HG02623 (cell line): Measurements from ENCODE around the gene EI24.
"Not testable (repeated sequence)": the region's sequence is repeated elsewhere in the genome, so short reads cannot be mapped to it uniquely, and the experiment has no call there.

ENCODE experiments used
- ATAC-seq: cut with Tn5 transposase; IDR thresholded peaks from one replicate; pipeline ENCODE4 v1.9.1; 2021; ENCODE audit warnings: moderate library complexity; ENCODE audit not compliant: unreplicated experiment

EI24 gene

DNA sequence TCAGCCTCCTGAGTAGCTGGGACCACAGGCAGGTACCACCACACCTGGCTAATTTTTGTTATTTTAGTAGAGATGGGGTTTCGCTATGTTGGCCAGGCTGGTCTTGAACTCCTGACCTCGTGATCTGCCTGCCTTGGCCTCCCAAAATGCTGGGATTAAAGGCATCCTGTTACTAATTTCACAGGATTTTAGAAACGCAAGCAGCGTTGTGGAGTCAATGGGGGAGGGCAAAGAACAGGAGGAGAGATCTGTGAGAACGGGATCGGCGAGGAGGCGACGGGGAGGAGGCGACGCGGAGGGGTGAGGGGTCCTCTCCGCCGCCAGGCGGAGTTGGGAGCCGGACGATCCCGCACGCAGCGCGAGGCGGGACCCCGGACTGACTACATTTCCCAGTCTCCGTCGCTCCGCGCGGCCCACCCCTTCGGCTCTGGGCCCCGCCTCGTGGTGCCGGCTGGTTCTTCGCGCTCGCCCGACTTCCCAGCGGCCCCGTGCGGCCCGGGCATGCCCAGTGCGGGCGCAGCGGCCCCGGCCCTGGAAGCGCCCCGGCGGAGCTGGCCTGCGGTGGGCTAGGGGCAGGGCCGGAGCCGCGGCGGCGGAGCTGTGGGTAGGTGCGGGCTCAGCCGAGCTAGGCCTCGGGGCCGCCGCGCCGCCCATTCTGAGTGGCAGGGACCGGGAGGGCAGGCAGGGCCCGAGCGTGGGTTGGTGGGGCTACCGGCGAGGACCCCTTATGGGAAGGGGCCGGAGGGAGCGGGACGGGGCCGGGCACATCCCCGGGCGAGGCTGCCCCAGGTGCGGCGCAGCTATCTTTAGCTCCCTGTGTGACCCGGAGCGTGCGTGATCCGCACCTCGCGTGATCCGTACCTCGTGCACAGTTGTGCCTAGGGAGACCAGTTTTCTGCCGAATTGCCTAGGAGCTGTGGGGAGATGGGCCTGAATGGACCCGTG lies at the start of gene EI24:
TSS of gene EI24 (plus strand) at position 508 of the 945 bp plus-strand sequence. CDS start 3,051 bp downstream, outside the sequence.
- ATAC-seq = peak; percentile 97

DNA sequence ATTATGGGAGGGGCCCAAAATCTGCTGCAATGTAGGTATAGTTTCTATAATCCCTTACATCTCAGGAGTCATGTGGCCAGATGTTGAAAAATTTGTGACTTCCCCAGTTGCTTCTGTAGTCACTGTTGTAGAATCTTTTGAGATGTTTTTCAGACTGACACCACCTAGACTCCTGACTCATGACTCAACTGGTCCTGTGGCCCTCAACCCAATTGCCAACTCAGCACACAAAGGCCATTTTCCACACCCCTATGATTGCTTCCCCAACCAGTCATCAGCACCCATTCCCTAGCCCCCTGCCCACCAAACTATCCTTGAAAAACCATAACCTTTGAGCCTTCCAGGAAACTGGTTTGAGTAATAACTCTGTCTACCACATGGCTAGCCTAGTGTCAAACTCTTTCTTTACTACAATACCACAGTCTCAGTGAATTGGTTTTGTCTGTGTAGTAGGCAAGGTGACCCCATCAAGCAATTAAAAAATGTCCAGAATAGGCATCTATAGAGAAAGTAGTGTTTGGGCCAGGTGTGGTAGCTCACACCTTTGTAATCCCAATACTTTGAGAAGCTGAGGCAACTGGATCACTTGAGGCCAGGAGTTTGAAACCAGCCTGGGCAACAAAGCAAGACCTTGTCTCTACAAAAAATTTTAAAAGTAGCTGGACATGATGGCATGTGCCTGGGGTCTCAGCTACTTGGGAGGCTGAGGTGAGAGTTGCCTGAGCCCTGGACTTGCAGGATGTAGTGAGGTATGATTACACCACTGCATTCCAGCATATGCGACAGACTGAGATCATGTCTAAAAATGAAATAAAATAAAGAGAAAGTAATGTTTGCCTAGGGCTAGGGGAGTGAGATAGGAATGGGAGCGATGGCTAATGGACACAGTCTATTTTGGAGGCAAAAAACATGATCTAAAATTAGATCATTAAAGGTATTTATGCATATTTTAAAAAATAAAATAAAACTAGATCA lies 49.1 kb upstream of the EI24 start:
- no peak for ATAC-seq

DNA sequence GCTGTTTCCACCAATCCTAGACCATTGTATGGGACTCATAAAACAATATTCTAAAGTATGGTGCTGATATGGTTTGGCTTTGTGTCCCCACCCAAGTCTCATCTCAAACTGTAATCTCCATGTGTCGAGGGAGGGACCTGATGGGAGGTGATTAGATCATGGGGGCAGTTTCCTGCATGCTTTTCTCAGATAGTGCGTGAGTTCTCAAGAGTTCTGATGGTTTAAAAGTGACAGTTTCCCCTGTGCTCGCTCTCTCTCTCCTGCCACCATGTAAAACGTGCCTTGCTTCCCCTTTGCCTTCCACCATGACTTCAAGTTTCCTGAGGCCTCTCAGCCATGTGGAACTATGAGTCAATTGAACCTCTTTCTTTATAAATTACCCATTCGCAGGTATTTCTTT lies 44.0 kb upstream of the EI24 start:
- ATAC-seq = no peak

DNA sequence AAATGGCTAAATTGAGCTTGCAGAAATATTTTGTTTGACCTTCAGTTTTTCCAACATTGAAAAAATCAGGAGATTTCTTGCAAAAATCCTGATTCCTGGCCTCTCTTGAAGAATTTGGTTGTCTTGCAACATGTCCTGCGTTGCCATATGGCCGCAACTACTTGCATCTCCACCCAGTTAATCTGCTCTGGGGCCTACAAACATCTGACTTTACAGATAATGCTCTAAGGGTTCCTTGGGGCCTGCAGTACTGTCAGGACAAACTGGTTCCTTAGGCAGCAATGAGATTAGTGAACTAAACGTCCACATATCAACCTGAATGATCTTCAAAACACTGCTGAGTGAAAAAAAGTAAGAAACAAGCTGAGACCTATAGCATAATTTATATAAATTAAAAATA lies 36.6 kb upstream of the EI24 start:
- ATAC-seq = no peak

DNA sequence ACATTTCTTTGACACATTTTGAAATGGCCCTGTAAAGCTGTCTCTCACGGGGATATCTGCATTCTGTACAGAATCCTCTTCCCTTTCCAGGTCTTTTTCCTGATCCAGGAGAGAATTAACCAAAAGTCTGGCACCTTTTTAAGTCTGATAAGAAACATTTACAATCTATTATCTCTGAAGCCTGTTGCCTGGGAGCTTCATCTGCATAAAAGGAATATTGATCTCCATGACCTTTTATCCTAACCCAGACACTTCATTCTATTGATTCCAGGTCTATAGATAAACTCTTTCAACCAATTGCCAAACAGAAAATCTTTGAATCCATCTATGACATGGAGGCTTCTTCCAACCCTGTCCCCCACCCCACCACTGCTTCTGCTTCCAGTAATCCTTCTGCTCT lies 33.7 kb upstream of the EI24 start:
- ATAC-seq = no peak

DNA sequence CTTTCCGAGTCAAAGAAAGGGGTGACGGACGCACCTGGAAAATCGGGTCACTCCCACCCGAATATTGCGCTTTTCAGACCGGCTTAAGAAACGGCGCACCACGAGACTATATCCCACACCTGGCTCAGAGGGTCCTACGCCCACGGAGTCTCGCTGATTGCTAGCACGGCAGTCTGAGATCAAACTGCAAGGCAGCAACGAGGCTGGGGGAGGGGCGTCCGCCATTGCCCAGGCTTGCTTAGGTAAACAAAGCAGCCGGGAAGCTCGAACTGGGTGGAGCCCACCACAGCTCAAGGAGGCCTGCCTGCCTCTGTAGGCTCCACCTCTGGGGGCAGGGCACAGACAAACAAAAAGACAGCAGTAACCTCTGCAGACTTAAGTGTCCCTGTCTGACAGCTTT lies 32.4 kb upstream of the EI24 start:
- ATAC-seq = not testable (repeated sequence)

DNA sequence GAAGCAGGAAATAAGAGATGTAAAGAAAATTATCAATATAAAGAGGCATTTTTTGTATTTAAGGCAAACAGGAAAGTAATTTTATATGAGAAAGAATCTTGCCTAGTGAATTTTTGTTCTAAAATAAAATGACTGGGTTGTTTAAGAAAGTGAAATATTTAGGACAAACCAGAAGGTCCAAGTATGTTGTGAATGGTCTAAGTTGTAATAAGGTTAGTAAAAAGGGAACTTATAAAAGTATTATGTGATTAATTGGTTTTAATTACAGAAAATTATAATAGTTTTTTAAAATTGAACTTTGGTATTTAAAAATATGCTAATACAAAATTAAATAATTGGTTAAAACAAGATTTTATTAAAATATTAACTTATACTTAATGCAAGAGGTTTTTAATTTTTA lies 26.6 kb upstream of the EI24 start:
- no peak for ATAC-seq

DNA sequence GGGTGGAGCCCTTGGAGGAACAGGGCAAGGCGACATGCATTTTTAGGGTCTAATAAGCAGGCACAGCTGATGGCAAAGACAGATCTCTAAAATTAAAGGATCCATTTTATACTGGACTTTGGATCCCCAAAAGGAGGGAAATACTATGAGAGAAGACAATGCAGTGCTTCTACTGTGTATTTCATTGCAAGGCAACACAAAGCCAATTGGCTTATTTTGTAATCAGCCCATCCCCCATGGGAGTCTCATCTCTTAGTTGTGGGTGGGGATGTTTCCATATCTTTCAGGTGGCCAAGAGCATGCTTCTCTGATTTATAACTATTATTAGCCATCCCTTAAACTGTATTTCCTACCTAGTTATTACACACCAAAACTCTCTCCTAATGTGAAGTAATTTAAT lies 18.5 kb upstream of the EI24 start:
- ATAC-seq = no peak

DNA sequence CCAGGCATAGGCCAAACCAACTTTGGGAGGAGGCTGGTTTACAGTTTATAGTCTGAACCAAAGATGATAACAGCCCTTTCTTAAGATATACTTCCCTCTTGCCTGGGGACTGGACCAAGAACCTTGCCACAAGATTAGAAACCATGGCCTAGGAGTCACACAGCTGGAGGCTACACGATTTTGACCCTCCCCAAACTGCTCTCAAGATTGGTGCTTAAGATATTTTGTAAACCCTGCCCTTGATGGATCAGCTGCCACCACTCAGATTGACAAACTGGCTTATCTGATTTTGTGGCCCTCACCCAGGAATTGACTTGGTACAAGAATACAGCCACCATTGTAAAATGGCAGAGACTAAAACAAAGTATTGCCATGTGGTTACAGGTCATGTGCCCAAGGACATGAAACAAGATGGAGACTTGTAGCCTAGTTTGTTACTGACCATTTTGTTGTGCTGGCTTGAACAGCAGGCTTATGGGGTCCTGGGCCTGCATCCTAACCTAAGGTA lies 17.4 kb upstream of the EI24 start:
- no peak for ATAC-seq

DNA sequence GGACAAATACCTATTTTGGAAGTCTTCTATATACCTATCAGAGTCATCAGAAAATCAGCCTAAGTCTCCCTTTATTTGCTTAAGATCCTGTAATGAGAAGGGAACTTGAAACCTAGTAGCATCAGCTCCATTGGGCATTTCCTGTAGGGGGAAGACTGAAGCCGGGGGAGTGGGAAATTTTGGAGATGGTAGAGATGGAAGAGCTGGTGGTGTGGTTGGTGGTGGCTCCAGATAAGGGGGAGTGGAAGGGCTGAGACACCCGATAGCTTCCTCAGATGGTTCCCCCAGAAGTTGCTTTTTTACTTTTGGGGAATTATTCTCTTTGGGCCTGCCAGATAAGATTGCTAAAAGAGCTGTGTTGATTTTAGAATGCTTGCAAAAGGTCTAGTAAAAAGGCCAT lies 16.4 kb upstream of the EI24 start:
- no peak for ATAC-seq

DNA sequence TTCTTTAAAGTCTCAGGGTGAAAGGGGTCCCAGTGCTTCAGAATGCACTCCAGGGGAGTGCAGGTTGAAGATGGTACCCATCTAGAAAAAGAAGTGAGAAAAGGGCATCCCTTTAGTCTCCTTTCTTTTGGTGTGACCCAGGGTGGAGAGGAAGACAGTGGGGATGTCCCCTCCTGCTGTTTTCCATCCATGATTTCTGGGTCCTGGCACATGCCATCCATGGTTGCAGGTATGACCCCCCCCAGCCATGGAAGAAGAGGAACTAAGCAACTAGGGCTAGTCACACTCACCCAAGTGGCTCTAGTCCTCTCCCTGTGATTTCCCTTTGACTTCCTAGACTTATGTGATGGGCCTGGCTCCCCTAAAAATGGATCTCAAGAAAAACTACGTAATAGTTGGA lies 15.9 kb upstream of the EI24 start:
- no peak for ATAC-seq

DNA sequence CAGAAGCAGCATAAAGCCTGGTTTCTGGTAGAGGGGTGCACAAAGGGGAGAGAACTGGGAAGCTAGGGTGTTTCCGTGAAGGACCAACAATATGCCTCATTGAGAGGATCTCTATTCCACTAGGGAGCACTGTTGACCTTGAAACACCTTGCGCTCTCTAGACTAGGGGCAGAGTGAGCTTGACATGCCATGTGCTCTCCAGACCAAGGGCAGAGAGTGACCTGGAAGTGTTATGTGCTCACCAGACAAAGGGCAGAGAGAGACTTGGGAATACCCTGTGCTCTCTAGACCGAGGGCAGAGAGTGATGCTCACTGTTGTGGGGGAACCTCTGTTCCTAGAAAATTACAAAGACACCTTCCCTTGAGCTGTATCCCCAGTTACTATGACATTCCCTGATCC lies 15.2 kb upstream of the EI24 start:
- ATAC-seq = no peak

DNA sequence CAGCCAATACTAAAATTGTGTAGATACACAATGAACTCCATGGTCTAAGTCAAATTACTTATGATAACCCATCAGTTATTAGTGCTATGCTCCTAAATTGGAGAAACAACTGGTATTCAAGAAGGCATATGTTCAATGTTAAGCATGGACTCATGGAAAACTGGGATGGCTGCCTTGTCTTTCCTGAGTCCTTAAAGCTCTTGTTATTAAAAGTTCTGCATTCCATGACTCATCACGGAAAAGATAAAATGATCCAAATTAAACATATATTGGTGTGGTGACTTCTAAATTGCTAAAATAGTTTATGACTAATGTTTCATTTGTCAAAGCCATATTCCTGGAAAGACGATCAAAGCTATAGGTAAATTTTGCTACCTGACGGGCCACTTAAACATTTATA lies 9.4 kb upstream of the EI24 start:
- ATAC-seq = no peak

DNA sequence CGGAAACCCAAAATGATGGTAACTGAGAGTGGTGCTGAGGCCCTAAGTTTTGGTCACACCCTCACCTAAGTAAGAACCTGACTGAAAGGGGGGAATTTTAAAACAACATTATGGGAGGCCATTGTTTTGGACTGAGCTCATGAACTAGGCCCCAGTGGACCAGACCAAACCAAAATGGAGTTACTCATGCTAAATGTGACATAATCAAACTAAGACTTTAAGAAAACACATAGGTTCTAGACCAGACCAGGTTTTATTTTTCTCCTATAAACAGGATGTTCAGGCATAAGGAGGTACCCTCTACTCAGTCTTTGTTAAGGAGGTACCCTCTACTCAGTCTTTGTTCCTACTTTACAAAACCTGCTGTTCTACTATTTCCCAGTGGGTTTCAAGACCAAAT lies 7.4 kb upstream of the EI24 start:
- ATAC-seq = no peak

DNA sequence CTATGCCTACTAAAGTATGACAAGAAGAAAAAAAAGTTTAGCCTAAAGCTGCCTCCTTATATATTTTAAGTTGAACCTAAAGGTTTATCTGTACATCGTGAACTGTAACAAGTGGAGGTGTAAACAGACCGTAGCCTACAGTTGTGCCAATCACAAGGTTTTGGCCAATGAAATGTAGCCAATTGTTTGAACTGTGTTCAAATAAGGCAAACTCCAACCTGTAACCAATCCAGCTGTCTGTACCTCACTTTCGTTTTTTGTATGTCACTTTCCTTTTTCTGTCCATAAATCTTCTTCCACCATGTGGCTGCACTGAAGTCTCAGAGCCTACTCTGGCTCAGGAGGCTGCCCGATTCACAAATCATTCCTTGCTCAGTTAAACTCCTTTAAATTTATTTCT lies 6.8 kb upstream of the EI24 start:
- no peak for ATAC-seq

DNA sequence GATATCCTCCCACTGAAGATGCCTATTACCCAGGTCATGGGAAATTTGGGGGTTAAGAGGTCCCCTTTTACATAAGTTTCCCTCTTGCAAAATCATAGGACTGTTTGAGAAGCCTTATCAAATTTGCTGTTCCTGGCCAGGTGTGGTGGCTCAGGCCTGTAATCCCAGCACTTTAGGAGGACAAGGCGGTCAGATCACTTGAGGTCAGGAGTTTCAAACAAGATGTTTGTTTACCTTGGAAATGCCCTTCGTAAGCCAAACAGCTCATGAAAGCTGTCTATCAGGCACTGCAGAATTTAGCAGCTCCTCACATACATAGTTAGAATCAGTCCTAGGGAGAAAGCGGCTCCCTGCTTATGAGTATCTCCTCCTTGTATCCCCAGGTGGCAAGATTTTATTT lies 4.9 kb upstream of the EI24 start:
- no peak for ATAC-seq

DNA sequence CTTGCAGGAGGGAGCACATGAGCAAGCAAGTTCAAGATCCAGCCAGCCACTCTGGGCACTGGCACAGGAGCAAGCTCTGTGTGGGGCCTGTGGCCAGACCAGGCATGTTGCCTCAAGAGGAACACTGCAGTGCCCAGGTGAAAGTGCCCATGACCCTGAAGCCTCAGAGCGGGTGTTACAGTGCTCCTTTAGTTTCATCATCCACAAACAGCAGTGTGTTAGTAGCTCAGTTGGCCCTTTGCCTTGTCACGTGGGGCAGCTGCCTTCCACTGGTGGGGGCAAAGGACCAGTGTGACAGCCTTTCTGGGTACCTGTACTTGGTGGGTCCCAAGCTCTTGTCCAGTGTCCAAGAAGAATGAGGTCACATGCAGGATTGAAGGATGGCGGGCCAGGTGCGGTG lies 3.0 kb upstream of the EI24 start:
- ATAC-seq = no peak

DNA sequence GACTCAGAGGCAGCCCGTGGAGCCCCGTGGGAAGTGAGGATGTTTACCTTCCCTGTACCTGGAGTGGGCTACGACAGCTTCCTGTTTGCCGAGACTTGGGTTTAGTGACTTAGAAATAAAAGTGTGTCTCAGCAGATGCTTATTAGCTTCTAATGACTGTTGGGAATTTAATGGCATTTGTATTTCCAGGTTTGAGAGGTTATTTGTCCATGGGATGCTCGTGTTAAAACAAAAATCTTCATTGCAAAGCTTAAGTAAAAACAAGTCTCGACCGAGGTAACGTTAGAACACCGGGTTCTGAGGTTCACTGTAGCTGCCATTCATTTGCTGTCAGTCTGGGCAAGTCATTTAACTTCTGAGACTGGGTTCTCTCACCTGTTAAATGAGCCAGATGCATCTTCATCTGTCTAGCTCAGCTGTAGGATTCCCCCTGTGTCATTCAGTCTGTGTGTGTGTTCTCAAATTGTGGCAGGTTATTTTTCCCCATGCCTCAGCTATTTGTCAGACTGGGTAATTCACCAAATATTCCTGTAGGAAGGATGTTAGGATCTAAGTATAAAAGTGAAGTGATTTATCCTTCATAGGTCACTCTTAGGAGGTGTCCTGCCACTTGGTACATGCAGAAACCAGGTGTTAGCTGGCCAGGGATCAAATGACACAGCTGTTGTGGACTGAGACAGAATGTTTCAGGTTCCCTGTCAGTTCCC lies 791 bp downstream of the EI24 start:
- ATAC-seq = no peak

DNA sequence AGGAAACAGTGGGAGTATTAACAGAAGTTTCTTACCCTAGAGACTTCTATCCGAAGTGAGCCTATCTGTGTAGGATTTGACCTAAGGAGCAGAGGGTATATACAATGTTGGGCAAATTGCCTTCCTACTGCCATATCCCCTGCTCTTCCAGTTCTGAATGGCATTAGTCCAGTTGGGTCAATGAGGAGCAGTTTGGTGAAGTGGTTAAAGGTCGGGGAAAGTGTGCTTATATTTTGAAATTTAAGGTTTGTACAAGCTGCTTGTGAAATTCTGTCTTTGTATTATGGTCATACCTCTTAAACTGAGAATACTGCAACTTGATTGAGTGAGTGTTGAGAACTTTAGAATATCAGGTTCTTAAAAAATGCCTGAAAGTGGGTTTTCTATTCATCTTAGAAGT lies 1.7 kb downstream of the EI24 start:
- ATAC-seq = no peak

DNA sequence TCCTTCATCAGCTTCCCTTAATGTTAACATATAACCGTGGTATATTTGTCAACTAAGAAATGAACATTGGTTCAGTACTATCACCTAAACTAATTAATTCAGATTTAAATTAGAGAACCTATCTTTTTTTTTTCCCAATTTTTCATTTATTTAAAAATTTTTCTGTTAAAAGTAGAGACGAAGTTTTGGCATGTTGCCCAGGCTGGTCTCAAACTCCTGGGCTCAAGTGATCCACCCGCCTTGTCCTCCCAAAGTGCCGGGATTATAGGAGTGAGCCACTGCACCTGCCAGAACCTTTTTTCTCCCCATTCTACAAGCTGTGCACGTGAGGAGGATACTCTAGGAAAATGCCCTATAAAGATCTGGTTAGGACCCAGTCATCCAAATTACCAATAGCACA lies 3.6 kb downstream of the EI24 start:
- no peak for ATAC-seq

DNA sequence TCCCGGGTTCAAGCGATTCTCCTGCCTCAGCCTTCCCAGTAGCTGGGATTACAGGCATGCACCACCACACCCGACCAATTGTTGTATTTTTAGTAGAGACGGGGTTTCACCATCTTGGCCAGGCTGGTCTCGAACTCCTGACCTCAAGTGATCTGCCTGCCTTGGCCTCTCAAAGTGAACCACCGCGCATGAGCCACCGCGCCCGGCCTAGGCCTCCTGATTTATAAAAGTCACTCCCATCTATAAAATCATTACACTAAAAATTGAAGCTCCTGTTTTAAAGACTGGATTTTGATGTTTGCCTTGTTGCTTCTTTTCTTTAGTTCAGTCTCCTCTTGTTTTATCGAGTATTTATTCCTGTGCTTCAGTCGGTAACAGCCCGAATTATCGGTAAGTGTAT lies 7.9 kb downstream of the EI24 start:
- not testable (repeated sequence) for ATAC-seq
